ENCODE results near the gene TULP3.

The TULP3 gene

GRCh38 chr12:2851931-2852330 is 38.8 kb upstream of the TULP3 start:
- Mint-ChIP-seq H3K27ac (no peak overlapping the region), H3K27me3 (ENCODE audit: low read depth) (peaks cover 5% of the 10 kb centered on the region), H3K4me3 (no peak overlapping the region), H3K9me3 (no peaks in the 10 kb centered on the region), H3K36me3 (ENCODE audit: low read depth) (no peaks in the 10 kb centered on the region), H3K4me1 (peaks cover 36% of the 10 kb centered on the region)
- no peak for TF ChIP-seq CTCF (IDR thresholded peaks at IDR 0.05; ENCODE audit: unreplicated experiment in 3 of 3)

- H3K9me3 Mint-ChIP-seq = no peaks in the 10 kb centered on the region
- peaks cover 5% of the 10 kb centered on the region for H3K27me3 Mint-ChIP-seq (ENCODE audit: low read depth)
- H3K36me3 Mint-ChIP-seq (ENCODE audit: low read depth) = peaks cover 2% of the 10 kb centered on the region
- H3K4me1 Mint-ChIP-seq = peaks cover 26% of the 10 kb centered on the region
- H3K4me3 Mint-ChIP-seq = no peak overlapping the region
- H3K27ac Mint-ChIP-seq = no peak overlapping the region
- peak; percentile 77 to 86 (median 86) for TF ChIP-seq CTCF (IDR thresholded peaks at IDR 0.05; ENCODE audit: unreplicated experiment in 3 of 3)
These were observed 37.1 kb upstream of the TULP3 start for GRCh38 chr12:2853626-2854025.

GRCh38 chr12:2854669-2855453 is 35.8 kb upstream of the TULP3 start:
- Mint-ChIP-seq H3K27ac (no peak overlapping the region), H3K9me3 (no peaks in the 10 kb centered on the region), H3K36me3 (ENCODE audit: low read depth) (peaks cover 10% of the 10 kb centered on the region), H3K27me3 (ENCODE audit: low read depth) (peaks cover 5% of the 10 kb centered on the region), H3K4me3 (no peak overlapping the region), H3K4me1 (peaks cover 16% of the 10 kb centered on the region)
- TF ChIP-seq CTCF (IDR thresholded peaks at IDR 0.05; ENCODE audit: unreplicated experiment in 3 of 3) = no peak

GRCh38 chr12:2855546-2855945 is 35.1 kb upstream of the TULP3 start:
- H3K27ac Mint-ChIP-seq = no peak overlapping the region
- peaks cover 16% of the 10 kb centered on the region for H3K36me3 Mint-ChIP-seq (ENCODE audit: low read depth)
- peaks cover 5% of the 10 kb centered on the region for H3K27me3 Mint-ChIP-seq (ENCODE audit: low read depth)
- no peaks in the 10 kb centered on the region for H3K9me3 Mint-ChIP-seq
- no peak for TF ChIP-seq CTCF (IDR thresholded peaks at IDR 0.05; ENCODE audit: unreplicated experiment in 3 of 3)
- H3K4me3 Mint-ChIP-seq = no peak overlapping the region
- H3K4me1 Mint-ChIP-seq = peaks cover 15% of the 10 kb centered on the region

- Mint-ChIP-seq H3K4me1 (peaks cover 15% of the 10 kb centered on the region), H3K36me3 (ENCODE audit: low read depth) (peaks cover 16% of the 10 kb centered on the region), H3K4me3 (no peak overlapping the region), H3K27ac (no peak overlapping the region), H3K9me3 (no peaks in the 10 kb centered on the region), H3K27me3 (ENCODE audit: low read depth) (peaks cover 5% of the 10 kb centered on the region)
- TF ChIP-seq CTCF (IDR thresholded peaks at IDR 0.05; ENCODE audit: unreplicated experiment in 3 of 3) = no peak
These were observed 34.6 kb upstream of the TULP3 start for GRCh38 chr12:2856051-2856450.

- H3K4me1 Mint-ChIP-seq = peaks cover 15% of the 10 kb centered on the region
- H3K4me3 Mint-ChIP-seq = no peak within 1 kb of the TSS
- H3K36me3 Mint-ChIP-seq (ENCODE audit: low read depth) = peaks cover 21% of the 10 kb centered on the region
- peaks cover 5% of the 10 kb centered on the region for H3K27me3 Mint-ChIP-seq (ENCODE audit: low read depth)
- H3K9me3 Mint-ChIP-seq = no peaks in the 10 kb centered on the region
- peak within 1 kb of the TSS in 1 of 3 experiments; percentile 66 for H3K27ac Mint-ChIP-seq
- TF ChIP-seq CTCF (IDR thresholded peaks at IDR 0.05; ENCODE audit: unreplicated experiment in 3 of 3) = no peak
These were observed 33.7 kb upstream of the TULP3 start, which contains the start of gene TEX52 for GRCh38 chr12:2857021-2857431. TSS of gene TEX52 (minus strand) at chr12:2857039. CDS start at chr12:2857026, 13 bp downstream.
